Activated T-cell treated with anti-CD3 and anti-CD28 coated beads for 4 hours (primary cell): ENCODE measurements around the gene KASH5.
"Not testable (repeated sequence)": the region's sequence is repeated elsewhere in the genome, so short reads cannot be mapped to it uniquely, and the experiment has no call there.

ENCODE experiments used
- DNase-seq: peaks from one replicate; pipeline ENCODE4 v3.0.0-alpha.2; 2020

Gene KASH5

GRCh38 chr19:49439836-49440235, 51.8 kb downstream of the KASH5 start:
- no peak for DNase-seq

- DNase-seq: no peak
Observed at GRCh38 chr19:49440439-49441209, 52.6 kb downstream of the KASH5 start.

- DNase-seq: no peak
Observed at GRCh38 chr19:49441210-49441959, 53.3 kb downstream of the KASH5 start, which contains the start of gene SLC17A7. Gene SLC17A7, minus strand, starts transcription at chr19:49441527. Its CDS starts 148 bp downstream, at chr19:49441379.

GRCh38 chr19:49441960-49442350, 53.9 kb downstream of the KASH5 start:
- DNase-seq: no peak

GRCh38 chr19:49442354-49442753, 54.3 kb downstream of the KASH5 start:
- no peak for DNase-seq

GRCh38 chr19:49442771-49443365, 54.8 kb downstream of the KASH5 start:
- no peak for DNase-seq

- DNase-seq: peak; percentile 89
Observed at GRCh38 chr19:49443366-49444099, 55.5 kb downstream of the KASH5 start.

- not testable (repeated sequence) for DNase-seq
Observed at GRCh38 chr19:49444100-49444700, 56.2 kb downstream of the KASH5 start.

GRCh38 chr19:49445997-49446396, 57.9 kb downstream of the KASH5 start:
- no peak for DNase-seq

- DNase-seq: no peak
Observed at GRCh38 chr19:49447485-49448431, 59.7 kb downstream of the KASH5 start.

GRCh38 chr19:49448432-49448786, 60.4 kb downstream of the KASH5 start:
- no peak for DNase-seq

GRCh38 chr19:49450405-49450804, 62.4 kb downstream of the KASH5 start:
- DNase-seq: no peak

- DNase-seq: peak; percentile 91
Observed at GRCh38 chr19:49451430-49452181, 63.6 kb downstream of the KASH5 start, which contains the start of gene PIH1D1. Gene PIH1D1, minus strand, starts transcription at chr19:49451814. Its CDS starts 240 bp downstream, at chr19:49451574.

- DNase-seq: peak; percentile 93
Observed at GRCh38 chr19:49453013-49453756, 65.1 kb downstream of the KASH5 start, which contains the start of gene ALDH16A1. Gene ALDH16A1, plus strand, starts transcription at chr19:49453225. Its CDS starts 107 bp downstream, at chr19:49453332.

GRCh38 chr19:49453757-49454240, 65.8 kb downstream of the KASH5 start:
- no peak for DNase-seq

- no peak for DNase-seq
Observed at GRCh38 chr19:49455773-49456172, 67.7 kb downstream of the KASH5 start.

- DNase-seq: no peak
Observed at GRCh38 chr19:49456326-49456725, 68.3 kb downstream of the KASH5 start.

GRCh38 chr19:49458567-49458903, 70.5 kb downstream of the KASH5 start:
- DNase-seq: no peak

- no peak for DNase-seq
Observed at GRCh38 chr19:49459388-49459787, 71.3 kb downstream of the KASH5 start.

- DNase-seq: not testable (repeated sequence)
Observed at GRCh38 chr19:49461130-49461529, 73.1 kb downstream of the KASH5 start.
